ENCODE data around the gene TSC1.

The TSC1 gene

GRCh38 chr9:132988244-132989013, 44.0 kb upstream of the TSC1 start:
- ATAC-seq (ENCODE audit: insufficient read depth, low read depth), result no peak
- Histone ChIP-seq H3K79me2 (ENCODE audit: insufficient read depth, low read length) (no peaks in the 10 kb centered on the region), H3K27me3 (ENCODE audit: insufficient read depth, low read length, poor library complexity) (peaks cover 4% of the 10 kb centered on the region), H3K4me3 (ENCODE audit: low read depth in 1 of 2, low read length in 2 of 2) (no peak overlapping the region), H3K36me3 (ENCODE audit: insufficient read depth, low read length) (no peaks in the 10 kb centered on the region), H2AFZ (ENCODE audit: low read depth, low read length) (no peak overlapping the region), H3K4me1 (ENCODE audit: insufficient read depth, low read length) (no peaks in the 10 kb centered on the region), H4K20me1 (ENCODE audit: insufficient read depth, low read length) (no peaks in the 10 kb centered on the region; the same call in 1 of the 2 replicates), H3K9ac (ENCODE audit: low read depth, low read length) (no peak overlapping the region), H3K4me2 (ENCODE audit: insufficient read depth, low read length) (no peak overlapping the region), H3K9me3 (ENCODE audit: insufficient read depth, low read length, severe bottlenecking) (no peaks in the 10 kb centered on the region), H3K27ac (ENCODE audit: low read length) (no peak overlapping the region)
- TF ChIP-seq CTCF (IDR thresholded peaks at IDR 0.05; ENCODE audit: borderline replicate concordance, extremely low read depth, low read length, poor library complexity, severe bottlenecking), result no peak
- TF ChIP-seq EZH2 (IDR thresholded peaks at IDR 0.05; ENCODE audit: borderline replicate concordance, low read depth, low read length, severe bottlenecking), result no peak
- DNase-seq, result no peak

- no peaks in the 10 kb centered on the region for H3K79me2 ChIP-seq (ENCODE audit: insufficient read depth, low read length)
- no peak overlapping the region for H2AFZ ChIP-seq (ENCODE audit: low read depth, low read length)
- TF ChIP-seq EZH2 (IDR thresholded peaks at IDR 0.05; ENCODE audit: borderline replicate concordance, low read depth, low read length, severe bottlenecking) (no peak), CTCF (IDR thresholded peaks at IDR 0.05; ENCODE audit: borderline replicate concordance, extremely low read depth, low read length, poor library complexity, severe bottlenecking) (no peak)
- H3K4me1 ChIP-seq (ENCODE audit: insufficient read depth, low read length), result no peaks in the 10 kb centered on the region
- no peaks in the 10 kb centered on the region for H3K9me3 ChIP-seq (ENCODE audit: insufficient read depth, low read length, severe bottlenecking)
- peaks cover 6% of the 10 kb centered on the region for H3K27me3 ChIP-seq (ENCODE audit: insufficient read depth, low read length, poor library complexity)
- ATAC-seq (ENCODE audit: insufficient read depth, low read depth) (no peak), DNase-seq (no peak)
- no peaks in the 10 kb centered on the region; the same call in 1 of the 2 replicates for H4K20me1 ChIP-seq (ENCODE audit: insufficient read depth, low read length)
- no peak overlapping the region for H3K27ac ChIP-seq (ENCODE audit: low read length)
- H3K36me3 ChIP-seq (ENCODE audit: insufficient read depth, low read length), result no peaks in the 10 kb centered on the region
- no peak overlapping the region for H3K4me2 ChIP-seq (ENCODE audit: insufficient read depth, low read length)
- no peak overlapping the region for H3K9ac ChIP-seq (ENCODE audit: low read depth, low read length)
- no peak overlapping the region for H3K4me3 ChIP-seq (ENCODE audit: low read depth in 1 of 2, low read length in 2 of 2)
Observed at GRCh38 chr9:132986640-132987620, 42.5 kb upstream of the TSC1 start.

- no peak overlapping the region for H3K9ac ChIP-seq (ENCODE audit: low read depth, low read length)
- TF ChIP-seq EZH2 (IDR thresholded peaks at IDR 0.05; ENCODE audit: borderline replicate concordance, low read depth, low read length, severe bottlenecking), result no peak
- no peak for TF ChIP-seq CTCF (IDR thresholded peaks at IDR 0.05; ENCODE audit: borderline replicate concordance, extremely low read depth, low read length, poor library complexity, severe bottlenecking)
- no peak overlapping the region for H3K4me2 ChIP-seq (ENCODE audit: insufficient read depth, low read length)
- H2AFZ ChIP-seq (ENCODE audit: low read depth, low read length), result no peak overlapping the region
- no peaks in the 10 kb centered on the region for H3K9me3 ChIP-seq (ENCODE audit: insufficient read depth, low read length, severe bottlenecking)
- H3K4me3 ChIP-seq (ENCODE audit: low read depth in 1 of 2, low read length in 2 of 2), result no peak overlapping the region
- ATAC-seq (ENCODE audit: insufficient read depth, low read depth) (no peak), DNase-seq (no peak)
- no peaks in the 10 kb centered on the region for H3K79me2 ChIP-seq (ENCODE audit: insufficient read depth, low read length)
- no peaks in the 10 kb centered on the region for H3K4me1 ChIP-seq (ENCODE audit: insufficient read depth, low read length)
- H3K36me3 ChIP-seq (ENCODE audit: insufficient read depth, low read length), result no peaks in the 10 kb centered on the region
- H3K27ac ChIP-seq (ENCODE audit: low read length), result no peak overlapping the region
- peaks cover 6% of the 10 kb centered on the region for H3K27me3 ChIP-seq (ENCODE audit: insufficient read depth, low read length, poor library complexity)
- H4K20me1 ChIP-seq (ENCODE audit: insufficient read depth, low read length), result no peaks in the 10 kb centered on the region; the same call in 1 of the 2 replicates
Observed at GRCh38 chr9:132986114-132986513, 41.7 kb upstream of the TSC1 start.

Data from DND-41 (cell line).